Progenitor cell of endocrine pancreas (in vitro differentiated cells): Measurements from ENCODE around the gene GADL1. TPM values are rescaled to one million over a fixed set of nuclear protein-coding genes. Genes with fewer than 3 reads are reported as not detected.

Experiments
- DNase-seq: peaks from one replicate; pipeline ENCODE4 v3.0.0; 2021; ENCODE audit warnings: low spot score; ENCODE audit not compliant: unreplicated experiment
- H3K27ac Mint-ChIP-seq: 2 replicates; pipeline ENCODE4 v1.8.0; 2021; ENCODE audit warnings: mild to moderate bottlenecking, moderate library complexity, mixed read lengths
- H3K27me3 Mint-ChIP-seq: 2 replicates; pipeline ENCODE4 v1.8.0; 2021; ENCODE audit warnings: mixed read lengths
- H3K36me3 Mint-ChIP-seq: 2 replicates; pipeline ENCODE4 v1.8.0; 2022; ENCODE audit warnings: mixed read lengths; ENCODE audit not compliant: insufficient read depth
- H3K4me1 Mint-ChIP-seq: 2 replicates; pipeline ENCODE4 v1.8.0; 2021; ENCODE audit warnings: low read depth, mixed read lengths
- H3K4me3 Mint-ChIP-seq: 2 replicates; pipeline ENCODE4 v1.8.0; 2021; ENCODE audit warnings: low read depth, mild to moderate bottlenecking, moderate library complexity, mixed read lengths
- H3K9me3 Mint-ChIP-seq: 2 replicates; pipeline ENCODE4 v1.8.0; 2021; ENCODE audit warnings: low read depth, mixed read lengths
- CTCF ChIP-seq: fragments of 200-600 bp; sonication (generic); IDR thresholded peaks from one replicate; pipeline ENCODE4 v1.5.0; 2021; ENCODE audit warnings: antibody characterized with exemption, mild to moderate bottlenecking; ENCODE audit not compliant: unreplicated experiment
- total RNA-seq: library from RNA; stranded (reverse); gene quantifications from 2 replicates; pipeline ENCODE4 v1.2.1, GENCODE V29; 2021

GADL1 gene
- total RNA-seq, 1 donor from 2014 or later, result 1.9 TPM

- Mint-ChIP-seq H3K9me3 (no peaks in the 10 kb centered on the region), H3K27me3 (no peaks in the 10 kb centered on the region), H3K4me1 (no peaks in the 10 kb centered on the region), H3K36me3 (peaks cover 51% of the 10 kb centered on the region), H3K4me3 (no peak overlapping the region), H3K27ac (no peak overlapping the region)
- DNase-seq, result no peak
- TF ChIP-seq CTCF, result no peak
Measured at GRCh38 chr3:30676424-30677346, 217.8 kb downstream of the GADL1 start.
